ENCODE results near the gene MPRIP.
A peak's percentile ranks its signal among the peaks of the same experiment; 100 is the strongest.

Gene MPRIP

GRCh38 chr17:17029938-17030337 is 12.3 kb upstream of the MPRIP start:
- TF ChIP-seq, protein P1, sequence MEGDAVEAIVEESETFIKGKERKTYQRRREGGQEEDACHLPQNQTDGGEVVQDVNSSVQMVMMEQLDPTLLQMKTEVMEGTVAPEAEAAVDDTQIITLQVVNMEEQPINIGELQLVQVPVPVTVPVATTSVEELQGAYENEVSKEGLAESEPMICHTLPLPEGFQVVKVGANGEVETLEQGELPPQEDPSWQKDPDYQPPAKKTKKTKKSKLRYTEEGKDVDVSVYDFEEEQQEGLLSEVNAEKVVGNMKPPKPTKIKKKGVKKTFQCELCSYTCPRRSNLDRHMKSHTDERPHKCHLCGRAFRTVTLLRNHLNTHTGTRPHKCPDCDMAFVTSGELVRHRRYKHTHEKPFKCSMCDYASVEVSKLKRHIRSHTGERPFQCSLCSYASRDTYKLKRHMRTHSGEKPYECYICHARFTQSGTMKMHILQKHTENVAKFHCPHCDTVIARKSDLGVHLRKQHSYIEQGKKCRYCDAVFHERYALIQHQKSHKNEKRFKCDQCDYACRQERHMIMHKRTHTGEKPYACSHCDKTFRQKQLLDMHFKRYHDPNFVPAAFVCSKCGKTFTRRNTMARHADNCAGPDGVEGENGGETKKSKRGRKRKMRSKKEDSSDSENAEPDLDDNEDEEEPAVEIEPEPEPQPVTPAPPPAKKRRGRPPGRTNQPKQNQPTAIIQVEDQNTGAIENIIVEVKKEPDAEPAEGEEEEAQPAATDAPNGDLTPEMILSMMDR (IDR thresholded peaks at IDR 0.05; ENCODE audit: low read depth, low read length), result no peak
- in situ Hi-C loops (cut with HindIII; ENCODE audit: low sequenced_read_pairs), result no loop called here
- DNase-seq (ENCODE audit: low read depth, low spot score), result no peak
- H3K4me3 ChIP-seq (ENCODE audit: low read depth, low read length), result no peak overlapping the region

DNA sequence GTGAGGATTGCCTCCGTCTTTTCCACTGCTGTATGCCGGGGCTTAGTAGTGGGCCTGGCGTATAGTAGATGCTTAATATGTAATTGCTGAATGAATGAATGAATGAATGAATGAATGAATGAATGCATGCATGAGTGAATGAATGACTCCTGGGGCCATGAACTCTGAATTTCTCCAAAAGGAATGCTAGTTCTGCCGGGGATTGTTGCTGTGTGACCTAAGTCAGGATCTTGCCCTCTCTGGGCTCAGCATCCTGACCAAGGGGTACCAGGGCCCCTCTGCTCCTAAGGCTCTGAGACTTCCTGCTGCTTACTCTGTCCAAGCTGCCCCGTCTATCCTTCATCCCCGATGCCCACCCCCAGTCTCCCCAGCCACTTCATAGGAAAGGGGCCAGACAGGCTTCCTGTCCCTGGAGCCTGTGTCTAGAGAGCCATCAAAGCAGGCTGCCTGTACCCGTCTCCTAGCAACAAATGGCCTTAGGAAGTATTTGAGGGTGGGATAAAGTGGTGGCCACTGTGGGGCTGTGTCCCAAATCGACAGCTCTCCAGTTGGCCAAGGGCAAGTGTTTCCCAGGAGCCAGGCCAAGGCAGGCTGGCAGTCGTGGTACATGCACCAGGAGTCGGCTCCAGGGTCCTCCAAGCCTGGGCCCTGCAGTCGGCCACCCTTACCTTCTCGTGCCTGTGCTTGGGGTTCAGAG is 11.6 kb upstream of the MPRIP start:
- in situ Hi-C loops (cut with HindIII; ENCODE audit: low sequenced_read_pairs), result no loop called here
- no peak overlapping the region for H3K4me3 ChIP-seq (ENCODE audit: low read depth, low read length)
- TF ChIP-seq, protein P1 (IDR thresholded peaks at IDR 0.05; ENCODE audit: low read depth, low read length), result no peak
- no peak for DNase-seq (ENCODE audit: low read depth, low spot score)

- TF ChIP-seq, protein P1 (IDR thresholded peaks at IDR 0.05; ENCODE audit: low read depth, low read length), result no peak
- peak; percentile 76 for DNase-seq (ENCODE audit: low read depth, low spot score)
- in situ Hi-C loops (cut with HindIII; ENCODE audit: low sequenced_read_pairs), result no loop called here
- no peak overlapping the region for H3K4me3 ChIP-seq (ENCODE audit: low read depth, low read length)
Observed at GRCh38 chr17:17032131-17032692, 10.0 kb upstream of the MPRIP start.

GRCh38 chr17:17033466-17033865 is 8.8 kb upstream of the MPRIP start:
- DNase-seq (ENCODE audit: low read depth, low spot score), result no peak
- in situ Hi-C loops (cut with HindIII; ENCODE audit: low sequenced_read_pairs), result no loop called here
- H3K4me3 ChIP-seq (ENCODE audit: low read depth, low read length), result no peak overlapping the region
- TF ChIP-seq, protein P1 (IDR thresholded peaks at IDR 0.05; ENCODE audit: low read depth, low read length), result no peak

DNA sequence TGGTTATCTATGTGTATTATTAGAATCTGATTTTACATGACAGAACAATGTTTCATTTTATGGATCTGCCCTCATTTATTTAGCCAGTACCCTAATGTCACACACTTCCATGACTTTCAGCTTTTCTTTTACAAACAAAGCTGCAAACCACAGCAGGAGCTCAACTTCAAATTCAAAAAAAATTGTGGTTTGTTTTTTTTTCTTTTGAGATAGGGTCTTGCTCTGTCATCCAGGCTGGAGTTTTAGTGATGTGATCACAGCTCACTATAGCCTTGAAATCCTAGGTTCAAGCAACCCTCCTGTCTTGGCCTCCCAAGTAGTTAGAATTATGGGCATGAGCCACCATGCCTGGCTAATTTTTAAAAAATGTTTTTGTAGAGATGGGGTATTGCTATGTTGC is 8.2 kb upstream of the MPRIP start:
- in situ Hi-C loops (cut with HindIII; ENCODE audit: low sequenced_read_pairs), result no loop called here
- TF ChIP-seq, protein P1 (IDR thresholded peaks at IDR 0.05; ENCODE audit: low read depth, low read length), result no peak
- no peak overlapping the region for H3K4me3 ChIP-seq (ENCODE audit: low read depth, low read length)
- DNase-seq (ENCODE audit: low read depth, low spot score), result no peak

DNA sequence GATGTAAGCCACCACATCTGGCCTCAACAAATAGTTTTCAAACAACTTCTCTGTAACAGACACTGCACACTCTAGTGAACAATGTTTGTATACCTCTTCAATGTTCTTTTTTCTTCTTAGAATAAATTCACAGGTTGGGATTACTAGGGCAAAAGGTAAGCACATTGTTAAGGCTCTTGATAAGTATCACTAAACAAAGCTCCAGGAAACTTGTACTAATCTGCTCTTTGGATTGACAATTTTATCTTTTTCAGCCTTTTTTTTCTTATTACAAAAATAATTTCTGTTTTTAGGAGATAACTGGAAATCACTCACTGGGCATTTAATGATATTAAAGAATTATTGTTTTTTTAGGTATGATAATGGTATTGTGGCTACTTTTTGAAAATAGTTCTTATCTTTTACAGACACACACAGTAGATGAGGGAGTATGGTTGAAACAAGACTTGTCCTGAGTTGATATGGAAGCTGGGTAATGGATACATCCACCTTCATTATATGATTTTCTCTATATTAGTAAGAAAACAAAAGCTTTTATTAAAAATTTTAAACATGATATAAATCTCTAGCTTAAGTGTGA is 7.7 kb upstream of the MPRIP start:
- in situ Hi-C loops (cut with HindIII; ENCODE audit: low sequenced_read_pairs), result no loop called here
- DNase-seq (ENCODE audit: low read depth, low spot score), result no peak
- TF ChIP-seq, protein P1 (IDR thresholded peaks at IDR 0.05; ENCODE audit: low read depth, low read length), result no peak
- H3K4me3 ChIP-seq (ENCODE audit: low read depth, low read length), result no peak overlapping the region

Measured in astrocyte of the spinal cord (primary cell).